SIG-M5 treated with dmso at 0.1 percent for 504 hours (cell line): ENCODE results near the gene IRF2BP1.
A peak's percentile ranks its signal among the peaks of the same experiment; 100 is the strongest.

ENCODE experiments used
- DNase-seq: peaks from one replicate; lab custom pipeline; 2025; ENCODE audit not compliant: unreplicated experiment; lab: John Stamatoyannopoulos, UW

Gene IRF2BP1

DNA sequence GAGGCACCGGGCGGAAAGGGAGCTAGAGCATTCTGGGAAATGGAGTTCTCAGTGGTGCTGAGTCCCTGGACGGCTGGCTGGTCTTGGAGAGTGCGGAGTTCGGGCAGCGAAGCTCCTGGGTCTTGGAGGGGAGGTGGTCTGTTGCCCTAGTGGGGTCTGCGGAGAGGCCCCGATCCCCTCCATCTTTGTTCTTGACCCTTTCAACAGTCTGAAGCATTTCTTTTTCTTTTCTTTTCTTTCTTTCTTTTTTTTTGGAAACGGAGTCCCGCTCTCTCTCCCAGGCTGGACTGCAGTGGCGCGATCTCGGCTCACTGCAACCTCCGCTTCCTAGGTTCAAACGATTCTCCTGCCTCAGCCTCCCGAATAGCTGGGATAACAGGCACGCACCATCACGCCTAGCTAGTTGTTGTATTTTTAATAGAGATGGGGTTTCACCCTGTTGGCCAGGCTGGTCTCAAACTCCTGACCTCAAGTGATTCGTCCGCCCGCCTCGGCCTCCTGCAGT, 22.6 kb downstream of the IRF2BP1 start:
- DNase-seq, result no peak

DNA sequence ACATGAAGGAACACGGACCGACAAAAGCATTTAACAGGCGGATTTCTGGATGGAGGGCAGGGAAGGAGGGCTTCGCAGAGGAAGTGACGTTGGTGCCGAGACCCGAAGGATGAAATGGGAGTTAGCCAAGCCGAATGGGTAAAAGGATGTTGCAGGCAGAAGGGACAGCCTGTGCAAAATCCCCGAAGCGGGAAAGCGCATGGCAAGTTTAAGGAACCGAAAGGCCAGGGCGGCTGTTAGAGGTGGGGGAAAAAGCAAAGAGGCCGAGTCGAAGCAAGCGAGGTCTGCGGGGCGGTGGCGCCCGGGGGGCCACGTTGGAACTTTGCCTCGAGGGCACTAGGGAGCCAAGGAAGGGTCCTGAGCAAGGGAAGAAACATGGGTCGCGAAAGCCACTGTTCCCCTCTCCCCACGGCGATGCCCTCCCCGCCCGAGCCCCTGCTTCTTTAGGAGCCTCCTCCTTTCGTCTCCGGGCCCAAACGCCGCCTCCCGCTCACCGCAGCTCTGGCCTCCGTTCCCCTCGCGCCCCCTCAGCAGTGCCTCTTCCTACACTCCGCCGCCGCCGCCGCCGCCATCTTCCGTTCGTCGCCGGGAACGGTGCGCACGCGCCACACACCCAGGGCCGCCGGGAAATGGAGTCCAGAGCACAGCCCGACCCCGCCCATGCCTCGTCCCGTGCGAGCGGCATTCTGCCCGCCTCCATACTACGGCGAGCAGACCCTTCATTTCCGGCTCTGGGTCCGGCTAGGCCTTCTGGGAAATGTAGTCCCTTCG, 23.2 kb downstream of the IRF2BP1 start, which contains the start of gene SYMPK:
SYMPK (minus strand) TSS at position 584 of the 771 bp plus-strand sequence. CDS start 8,652 bp downstream, outside the sequence.
- peak; percentile 97 for DNase-seq

DNA sequence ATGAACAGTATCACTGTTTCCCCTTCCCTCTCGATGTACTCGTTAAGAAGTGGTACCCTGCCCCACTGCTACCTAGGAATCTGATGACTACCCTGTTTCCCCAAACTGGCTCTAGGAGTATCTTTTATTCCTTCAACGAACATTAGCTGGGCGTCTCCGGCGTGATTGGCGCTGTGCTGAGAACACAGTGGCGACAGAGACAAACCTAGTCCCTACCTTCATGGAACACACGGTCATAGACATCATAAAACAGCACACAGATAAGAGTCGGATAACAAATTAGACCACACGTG, 23.7 kb downstream of the IRF2BP1 start:
- DNase-seq, result no peak

DNA sequence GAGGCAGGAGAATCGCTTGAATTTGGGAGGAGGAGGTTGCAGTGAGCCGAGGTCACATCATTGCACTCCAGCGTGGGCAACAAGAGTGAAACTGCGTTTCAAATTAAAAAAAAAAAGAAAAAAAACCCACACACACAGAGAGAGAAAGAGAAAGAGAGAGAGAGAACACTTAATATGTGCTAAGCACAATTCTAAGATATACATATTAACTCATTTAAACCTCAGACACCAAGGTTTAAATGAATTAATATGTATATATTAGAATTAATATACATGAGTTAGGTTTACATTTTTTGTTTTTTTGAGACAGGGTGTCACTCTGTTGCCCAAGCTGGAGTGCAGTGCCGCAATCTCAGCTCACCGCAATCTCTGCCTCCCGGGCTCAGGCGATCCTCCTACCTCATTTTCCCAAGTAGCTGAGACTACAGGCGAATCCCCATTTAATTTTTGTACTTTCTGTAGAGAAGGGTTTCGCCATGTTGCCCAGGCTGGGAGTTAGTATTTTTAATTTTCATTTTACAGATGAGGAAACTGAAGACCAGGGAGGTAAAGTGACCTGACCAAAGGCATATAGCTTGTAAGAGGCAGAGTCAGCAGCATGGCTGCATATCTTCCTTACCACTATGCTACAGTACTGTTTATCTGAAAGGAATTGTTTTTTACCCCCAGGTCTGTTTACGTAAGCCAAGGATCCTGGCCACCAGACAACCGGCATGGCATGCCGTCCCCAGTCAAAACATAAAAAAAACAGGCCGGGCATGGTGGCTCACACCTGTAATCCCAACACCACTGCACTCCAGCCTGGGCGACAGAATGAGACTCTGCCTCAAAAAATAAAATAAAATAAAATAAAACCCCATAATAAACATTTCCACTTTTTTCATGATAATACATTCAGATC, 25.3 kb downstream of the IRF2BP1 start:
- no peak for DNase-seq

DNA sequence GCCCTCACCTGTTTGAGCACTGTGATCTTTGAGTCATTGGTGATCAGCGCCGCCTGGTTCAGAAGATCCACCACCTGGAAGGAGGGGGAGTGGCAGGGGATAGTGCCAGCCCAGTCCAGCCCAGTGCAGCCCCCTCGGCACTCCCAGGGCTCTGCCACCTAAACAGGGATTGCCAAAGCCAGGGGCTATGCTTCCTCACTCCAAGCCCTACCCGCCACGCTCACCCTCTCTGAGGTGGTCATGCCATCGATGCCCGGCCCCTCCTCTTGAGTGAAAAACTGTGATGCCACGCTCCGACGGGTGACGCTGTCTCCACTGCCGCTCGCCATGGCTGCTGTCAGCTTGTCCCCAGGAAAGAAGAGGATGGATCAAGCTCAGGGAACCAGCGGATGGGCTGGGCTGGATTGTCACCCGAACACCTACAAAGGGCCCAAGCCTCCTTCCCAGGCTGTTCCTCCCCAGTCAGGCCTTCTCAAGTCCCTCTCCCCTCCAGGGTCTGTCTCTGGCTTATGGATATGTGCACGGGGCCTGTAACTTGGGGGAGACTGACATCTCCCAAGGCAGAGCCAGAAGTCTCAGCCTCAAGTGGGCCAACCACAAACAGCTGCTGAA, 31.7 kb downstream of the IRF2BP1 start:
- no peak for DNase-seq

GRCh38 chr19:45852983-45853382, 33.0 kb downstream of the IRF2BP1 start:
- no peak for DNase-seq

DNA sequence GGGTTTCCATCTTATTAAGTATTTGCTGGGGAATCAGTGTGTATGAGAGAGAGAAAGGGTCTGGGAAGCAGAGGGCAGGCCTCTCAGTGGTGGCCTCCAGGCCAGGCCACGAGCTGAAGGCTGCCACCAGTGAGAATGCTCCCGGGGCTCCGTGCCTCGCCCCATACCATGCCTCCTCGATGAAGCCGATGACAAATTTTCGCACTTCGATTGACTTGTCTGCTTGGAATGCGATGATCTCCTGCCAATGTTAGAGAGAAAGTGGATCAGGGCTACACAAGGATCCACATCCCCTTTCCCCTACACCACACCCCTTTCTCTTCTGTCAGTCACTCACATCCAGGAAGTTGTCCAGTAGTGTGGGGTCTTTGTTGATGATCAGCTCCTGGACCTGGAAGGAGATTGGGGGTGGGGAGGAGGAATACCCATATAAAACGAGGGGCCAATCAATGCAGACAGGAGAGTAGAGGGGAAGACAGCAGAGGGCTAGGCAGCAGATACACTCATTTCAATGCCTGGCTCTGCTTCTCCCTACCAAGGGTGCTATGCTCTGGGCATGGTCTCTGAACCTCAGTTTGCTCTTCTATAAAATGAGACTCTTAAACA, 33.7 kb downstream of the IRF2BP1 start:
- no peak for DNase-seq

DNA sequence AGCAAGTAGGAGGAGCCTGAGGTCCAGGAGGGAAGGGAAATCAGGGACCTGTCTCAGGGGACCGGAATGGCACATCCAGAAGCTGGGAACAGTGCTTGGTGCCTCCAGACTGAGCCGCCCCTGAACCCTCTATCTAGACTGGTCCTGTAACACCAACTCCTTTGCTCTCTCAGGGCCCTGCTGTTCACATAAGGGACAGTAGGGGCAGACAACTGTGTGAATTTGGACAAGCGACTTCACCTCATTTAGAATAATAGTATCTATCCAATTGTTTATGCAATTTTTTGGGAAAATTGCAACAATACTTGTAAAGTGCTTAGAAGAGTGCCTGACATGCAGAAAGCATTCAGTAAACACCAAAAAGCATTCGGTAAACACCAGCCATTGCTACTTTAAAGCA, 37.0 kb downstream of the IRF2BP1 start:
- DNase-seq, result no peak

DNA sequence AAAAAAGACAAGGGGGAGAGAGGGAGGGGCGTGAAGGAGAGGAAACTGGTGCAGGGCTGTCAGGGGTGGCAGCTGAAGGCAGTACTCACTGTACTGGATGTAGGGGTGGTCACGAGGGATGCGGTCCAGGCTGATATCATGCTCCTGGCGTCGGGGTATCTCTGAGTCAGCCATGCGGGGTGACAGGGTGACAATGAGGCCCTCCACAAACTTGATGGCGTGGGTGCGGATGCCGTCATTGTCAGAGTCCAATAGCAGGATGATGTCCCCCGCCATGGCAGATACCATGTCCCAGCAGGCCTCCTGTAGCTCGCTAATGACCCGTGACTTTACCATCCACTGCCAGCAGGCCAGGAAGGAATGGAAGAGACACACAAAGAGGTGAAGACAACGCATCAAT, 38.3 kb downstream of the IRF2BP1 start:
- no peak for DNase-seq

- no peak for DNase-seq
These were observed 43.7 kb downstream of the IRF2BP1 start for GRCh38 chr19:45842198-45842597.

DNA sequence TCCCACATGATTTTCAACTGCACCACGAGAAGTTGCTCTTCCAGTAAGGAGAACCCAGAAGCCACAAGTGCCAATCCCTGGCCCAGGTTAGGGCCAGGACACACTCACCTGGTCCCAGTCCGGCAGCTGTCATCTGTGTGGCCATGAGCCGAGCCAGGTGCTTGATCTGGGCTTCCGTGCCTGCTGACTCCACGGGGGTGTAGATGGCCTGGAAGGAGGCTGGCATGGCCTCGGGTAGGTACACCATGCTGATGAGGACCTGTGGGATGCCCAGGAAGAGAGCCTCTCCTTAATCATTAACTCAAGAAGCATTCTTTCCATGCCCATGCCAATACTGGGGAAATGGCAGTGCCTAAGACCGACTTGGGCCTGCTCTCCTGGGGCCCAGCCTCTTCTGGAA, 51.0 kb downstream of the IRF2BP1 start:
- no peak for DNase-seq
